HG03060 (cell line): ENCODE data around the gene ERBB4.
"Not testable (repeated sequence)": the region's sequence is repeated elsewhere in the genome, so short reads cannot be mapped to it uniquely, and the experiment has no call there.

Source experiments
- ATAC-seq: cut with Tn5 transposase; IDR thresholded peaks from one replicate; pipeline ENCODE4 v1.9.1; 2021; ENCODE audit warnings: low read depth, moderate number of reproducible peaks; ENCODE audit not compliant: unreplicated experiment

Gene ERBB4

GRCh38 chr2:212311807-212312404 lies 226.7 kb downstream of the ERBB4 start:
- no peak for ATAC-seq

DNA sequence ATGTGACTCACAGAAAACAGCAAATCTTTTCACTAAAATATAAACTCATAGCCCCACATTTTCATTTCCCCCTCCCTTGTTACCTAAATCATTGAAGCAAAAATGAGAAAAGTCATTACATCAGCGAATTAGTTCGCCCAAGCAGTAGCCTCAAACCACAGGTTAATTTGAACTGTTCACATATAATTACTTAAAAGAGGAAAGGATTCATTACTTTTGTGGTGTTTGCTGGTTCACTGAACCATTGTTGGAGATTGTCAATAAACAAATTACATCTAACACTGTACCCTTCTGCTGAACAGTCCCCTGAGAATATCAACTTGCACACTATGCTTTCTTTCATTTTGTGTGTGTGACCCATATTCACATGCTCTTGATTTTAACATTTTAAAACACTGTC lies 238.7 kb downstream of the ERBB4 start:
- no peak for ATAC-seq

DNA sequence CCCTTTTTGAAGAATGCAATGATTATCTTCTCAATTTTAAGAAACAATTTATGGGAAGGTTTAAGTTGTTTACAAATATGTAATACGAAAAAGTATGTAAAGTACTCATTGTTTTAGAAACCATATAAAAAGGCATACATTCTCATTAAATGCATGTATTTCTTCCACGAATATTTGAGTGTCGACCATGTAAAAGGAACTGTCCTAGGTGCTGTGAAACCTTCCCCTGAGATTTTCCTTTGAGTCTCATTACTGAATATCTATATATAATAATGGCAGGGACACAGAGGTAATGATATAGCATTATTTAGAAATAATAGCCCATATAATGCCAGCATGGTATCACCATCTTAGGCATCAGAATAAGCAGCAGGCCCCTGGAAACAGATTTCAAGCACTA lies 239.3 kb downstream of the ERBB4 start:
- ATAC-seq: no peak

- ATAC-seq: no peak
Observed at GRCh38 chr2:212295571-212295970, 243.0 kb downstream of the ERBB4 start.

- ATAC-seq: no peak
Observed at GRCh38 chr2:212294816-212295215, 243.8 kb downstream of the ERBB4 start.

- no peak for ATAC-seq
Observed at GRCh38 chr2:212289301-212289700, 249.3 kb downstream of the ERBB4 start.

DNA sequence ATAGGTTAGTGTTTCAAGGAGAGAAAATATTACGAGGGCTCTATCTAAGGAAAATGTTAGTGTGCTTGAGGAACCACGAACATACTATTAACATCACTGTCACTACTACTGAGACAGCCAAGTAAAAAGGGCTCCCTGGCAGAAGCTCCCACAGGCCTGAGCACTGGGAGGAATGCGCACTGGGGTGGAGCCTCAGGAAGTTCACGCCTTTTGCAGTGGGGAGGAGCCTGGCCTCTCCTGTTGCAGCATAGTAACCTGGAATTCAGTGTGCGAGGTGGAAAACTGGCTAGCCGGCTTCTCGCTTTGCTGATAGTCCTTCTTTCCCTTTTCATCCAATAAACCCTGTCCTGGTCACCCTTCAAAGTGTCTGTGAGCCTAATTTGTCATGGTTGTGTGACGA lies 250.3 kb downstream of the ERBB4 start:
- ATAC-seq: no peak

DNA sequence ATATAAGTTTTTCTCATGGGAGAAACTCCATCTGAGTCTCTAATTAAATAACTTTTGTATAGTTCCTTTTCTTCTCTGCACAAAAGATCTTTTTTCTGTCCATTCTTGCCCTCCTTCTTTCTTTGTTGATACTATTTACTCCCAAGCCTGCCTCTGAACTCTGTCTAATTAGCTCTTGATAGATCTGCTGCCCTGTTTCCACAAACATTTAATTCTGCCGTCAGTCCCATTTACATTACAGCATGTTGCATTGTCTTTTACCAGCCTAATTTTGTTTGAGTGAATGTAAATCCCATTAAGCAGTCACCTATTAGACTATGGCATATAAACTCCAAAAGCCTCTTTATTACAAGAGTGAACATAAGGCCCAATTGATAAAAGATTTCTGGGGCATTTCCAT lies 254.4 kb downstream of the ERBB4 start:
- no peak for ATAC-seq

- no peak for ATAC-seq
Observed at GRCh38 chr2:212282671-212283261, 255.8 kb downstream of the ERBB4 start.

GRCh38 chr2:212276813-212277212 lies 261.8 kb downstream of the ERBB4 start:
- no peak for ATAC-seq

DNA sequence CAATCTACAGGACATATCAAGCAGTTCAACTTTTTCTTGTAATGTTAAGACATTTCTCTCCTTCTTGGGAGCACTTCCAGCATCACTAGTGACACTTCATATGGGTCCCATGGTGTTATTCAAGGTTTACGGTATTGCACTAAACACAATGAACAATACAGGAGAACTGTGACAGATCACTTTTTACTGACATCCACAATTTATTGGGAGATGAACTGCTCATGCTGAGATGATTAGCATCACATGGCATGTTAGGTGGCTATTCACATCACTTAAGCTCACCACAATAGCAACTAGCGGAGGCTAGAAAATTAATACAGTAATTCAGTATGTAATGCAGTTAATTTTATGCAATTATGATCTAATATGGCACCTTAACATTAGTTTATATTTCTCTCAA lies 264.4 kb downstream of the ERBB4 start:
- ATAC-seq: no peak

DNA sequence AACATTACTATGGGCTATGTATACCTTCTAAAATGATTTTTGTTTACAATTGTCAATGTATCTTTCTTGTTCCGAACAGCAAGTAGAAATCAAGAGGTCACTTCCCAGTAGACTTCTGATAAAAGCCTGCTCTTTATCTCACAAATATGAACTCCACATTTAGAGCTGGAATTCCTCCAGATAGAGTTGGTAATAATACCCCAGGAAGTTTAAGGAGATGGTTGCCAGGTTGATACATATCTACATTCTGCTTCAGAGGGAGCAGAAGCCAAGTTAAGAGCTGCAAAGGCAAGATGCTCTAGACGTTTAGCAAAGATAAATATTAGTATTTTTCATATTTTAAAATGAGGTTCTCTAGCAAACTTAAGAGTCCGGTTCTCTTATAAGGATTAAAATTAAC lies 267.0 kb downstream of the ERBB4 start:
- no peak for ATAC-seq

DNA sequence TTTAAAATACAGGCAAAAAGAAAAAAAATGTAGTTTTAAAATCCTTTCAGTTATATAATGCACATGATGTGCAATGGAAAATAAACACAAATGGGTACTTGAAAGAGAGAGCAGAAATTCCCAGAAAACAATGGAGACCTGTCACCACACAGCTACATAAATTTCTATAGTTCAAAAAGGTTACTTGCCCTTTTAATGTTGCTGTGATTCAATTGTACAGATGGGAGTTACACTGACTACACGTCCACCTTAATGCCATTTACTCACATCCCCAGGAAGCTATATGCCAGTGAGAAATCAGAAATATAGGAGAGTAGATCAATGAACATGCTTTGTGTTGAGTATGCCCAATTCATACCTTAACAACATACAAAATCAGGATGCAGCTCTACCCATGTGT lies 269.6 kb downstream of the ERBB4 start:
- no peak for ATAC-seq

GRCh38 chr2:212266297-212266696 lies 272.3 kb downstream of the ERBB4 start:
- ATAC-seq: no peak

DNA sequence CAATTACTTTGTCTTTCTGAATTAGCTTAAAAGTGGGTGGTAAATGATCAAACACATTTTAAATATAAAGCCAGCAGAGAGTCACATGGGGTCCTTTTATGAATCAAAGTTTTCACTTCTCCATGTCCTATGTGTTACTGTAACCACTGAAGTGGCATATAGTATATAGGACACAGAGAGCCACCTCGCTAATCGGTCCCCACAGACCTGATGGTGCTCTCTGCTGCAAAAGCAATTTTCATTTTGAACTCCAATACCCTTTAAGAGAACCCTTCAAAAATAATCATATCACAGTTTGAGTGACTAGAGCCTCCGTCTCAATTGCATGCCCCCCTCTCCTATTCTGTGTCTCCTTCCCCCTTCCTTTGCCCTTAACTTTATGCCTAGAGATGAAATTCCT lies 272.8 kb downstream of the ERBB4 start:
- ATAC-seq: no peak

DNA sequence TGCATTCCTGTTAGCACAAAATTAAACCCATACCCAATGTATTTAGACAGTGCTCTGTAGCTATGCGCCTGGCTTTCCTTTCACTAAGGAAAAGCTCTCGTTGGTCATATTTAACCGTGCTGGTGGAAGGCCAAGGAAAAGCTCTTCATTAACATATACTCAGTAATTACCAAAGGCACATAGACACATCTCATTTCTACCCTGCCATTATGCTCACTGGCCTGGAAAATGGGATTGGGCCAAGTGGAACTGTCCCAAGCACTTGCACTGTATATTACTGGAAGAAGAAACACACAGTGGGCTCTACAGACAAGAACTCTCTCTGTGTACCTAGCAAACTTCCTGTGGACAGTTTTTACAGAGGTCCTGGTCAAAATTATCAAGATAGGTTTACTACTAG lies 274.4 kb downstream of the ERBB4 start:
- no peak for ATAC-seq

GRCh38 chr2:212259226-212259625 lies 279.4 kb downstream of the ERBB4 start:
- no peak for ATAC-seq

DNA sequence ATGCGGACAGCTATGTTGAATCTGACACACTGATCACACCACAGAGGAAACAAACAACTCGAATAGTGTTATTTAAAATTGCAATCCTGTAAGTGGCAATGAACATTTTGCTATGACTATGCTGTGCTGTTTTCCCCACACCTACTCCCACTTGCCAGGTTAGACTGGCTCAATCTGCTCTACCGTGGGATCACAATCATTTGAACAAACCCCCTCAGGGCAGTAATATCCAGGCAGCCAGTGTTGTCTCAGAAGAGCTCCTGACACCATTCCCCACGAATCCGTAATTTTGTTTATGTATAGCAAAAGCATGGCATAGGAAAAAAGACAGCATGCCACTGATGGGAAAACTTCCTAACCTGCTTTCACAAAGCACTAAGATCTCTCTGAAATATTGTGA lies 284.3 kb downstream of the ERBB4 start:
- ATAC-seq: no peak

DNA sequence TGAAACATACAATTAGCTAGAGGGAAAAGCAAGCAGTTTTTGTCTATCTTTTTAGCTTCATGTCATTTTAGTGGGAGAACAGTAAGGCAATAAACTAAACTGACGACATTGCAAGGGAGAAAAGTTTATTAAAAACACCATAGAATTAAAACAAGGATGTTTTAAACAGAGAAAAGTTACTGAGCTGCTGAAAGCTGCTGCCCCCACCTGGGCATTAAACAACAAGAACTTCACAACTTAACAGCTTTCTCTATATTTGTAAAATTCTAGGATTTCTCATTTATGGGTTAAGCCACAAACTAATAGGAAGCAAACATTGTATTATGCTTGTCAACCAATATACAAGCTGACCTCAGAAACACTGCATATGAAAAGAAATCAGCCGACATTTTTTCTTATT lies 289.2 kb downstream of the ERBB4 start:
- no peak for ATAC-seq

- ATAC-seq: no peak
Observed at GRCh38 chr2:212245880-212246279, 292.7 kb downstream of the ERBB4 start.

DNA sequence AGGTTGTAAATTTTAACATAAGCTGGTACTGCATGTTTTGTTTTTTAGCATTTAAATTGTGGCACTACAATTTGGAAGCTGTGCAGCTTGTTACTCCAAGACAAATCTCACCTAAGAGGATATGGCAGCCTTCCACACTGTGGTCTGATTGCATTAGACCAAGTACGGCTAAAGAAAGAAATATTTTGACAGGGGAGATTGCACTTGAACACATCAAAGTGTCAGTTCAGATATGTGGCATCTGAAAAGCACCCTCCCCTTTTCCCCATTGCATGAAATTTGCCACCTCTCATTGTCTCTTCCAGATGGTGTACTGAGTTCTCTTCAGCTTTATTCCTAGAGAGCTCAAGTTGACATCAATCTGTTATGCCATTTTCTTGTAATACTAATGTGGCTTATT lies 295.9 kb downstream of the ERBB4 start:
- no peak for ATAC-seq

- ATAC-seq: not testable (repeated sequence)
Observed at GRCh38 chr2:212238152-212238551, 300.4 kb downstream of the ERBB4 start.
